OCI-LY7 (cell line): Measurements from ENCODE around the gene OR52K1.

Source experiments
- CTCF ChIP-seq: fragments of 200-600 bp; sonication (generic); conservative IDR thresholded peaks from 2 replicates; pipeline ENCODE4 v1.5.1; 2014; ENCODE audit warnings: mild to moderate bottlenecking, antibody characterized with exemption, low read length, moderate library complexity, mixed read lengths
- EZH2phosphoT487 ChIP-seq: fragments of 200-600 bp; sonication (generic); IDR thresholded peaks from 2 replicates; pipeline ENCODE4 v1.6.1; 2018; ENCODE audit warnings: low read depth, borderline replicate concordance, mild to moderate bottlenecking, mixed run types, antibody characterized with exemption, low read length, moderate library complexity, mixed read lengths

- TF ChIP-seq CTCF (no peak), EZH2phosphoT487 (no peak)
These were observed 48.6 kb upstream of the OR52K1 start for GRCh38 chr11:4433856-4434255.
